ENCODE data around the gene RIT2.

Gene RIT2

DNA sequence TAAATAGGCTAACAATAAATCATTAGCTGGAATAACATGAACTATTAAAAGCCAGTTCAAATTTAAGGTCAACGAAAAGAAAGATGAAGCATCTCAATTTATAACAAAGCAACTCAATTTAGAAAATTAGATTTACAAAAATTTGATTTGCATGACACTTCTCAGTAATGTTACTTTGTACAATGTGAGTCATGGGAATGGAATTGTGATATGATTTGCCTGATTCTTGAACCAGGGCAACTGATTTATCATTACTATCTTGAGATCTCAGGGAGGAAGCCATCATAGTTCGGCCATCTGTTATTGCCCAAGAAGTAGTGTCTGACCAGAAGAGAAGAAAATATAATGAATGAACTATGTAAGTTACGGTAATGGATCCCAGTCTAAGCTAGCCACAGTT lies 193.1 kb downstream of the RIT2 start:
- DNase-seq: no peak

GRCh38 chr18:42921226-42921737 lies 194.2 kb downstream of the RIT2 start:
- no peak for DNase-seq

DNA sequence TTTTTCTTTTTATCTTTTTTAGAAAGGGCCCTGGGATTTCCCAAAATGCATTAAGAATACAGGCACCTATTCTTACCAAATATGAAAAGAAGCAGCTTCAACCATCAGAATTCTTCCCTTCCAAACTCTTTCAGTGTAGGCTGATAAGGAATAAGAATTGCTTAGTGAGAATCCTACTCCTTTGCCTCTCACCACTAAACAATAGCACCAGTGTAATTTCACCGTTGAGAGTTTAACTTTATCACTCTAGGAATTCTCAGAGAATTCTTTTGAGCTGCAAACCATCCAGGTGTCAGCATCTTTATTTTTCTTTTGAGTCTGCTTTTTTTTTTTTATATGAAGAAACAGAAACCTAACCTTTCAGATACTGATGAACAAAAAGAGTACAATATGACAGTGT lies 194.9 kb downstream of the RIT2 start:
- no peak for DNase-seq

DNA sequence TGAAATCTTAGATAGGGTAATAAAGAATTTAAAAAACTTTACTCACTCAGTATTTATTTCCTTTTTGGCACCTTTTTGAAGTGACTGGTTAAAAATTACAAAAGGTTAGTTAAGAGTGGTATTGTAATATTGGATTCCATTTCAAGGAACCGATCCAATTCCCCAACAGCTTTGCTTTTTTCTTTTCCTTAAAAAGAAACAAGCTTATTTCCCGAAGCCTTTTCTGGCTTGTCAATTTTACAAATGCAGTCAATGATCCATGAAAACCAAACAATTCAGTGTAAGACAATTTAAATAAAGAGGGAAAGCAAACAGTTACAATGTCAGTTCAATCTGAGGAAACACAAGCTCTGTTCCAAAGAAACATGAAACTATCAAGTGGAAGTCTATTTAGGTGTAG lies 200.2 kb downstream of the RIT2 start:
- no peak for DNase-seq

- no peak for DNase-seq
These were observed 201.0 kb downstream of the RIT2 start for GRCh38 chr18:42914476-42914875.

GRCh38 chr18:42909095-42909494 lies 206.4 kb downstream of the RIT2 start:
- DNase-seq: no peak

- no peak for DNase-seq
These were observed 208.7 kb downstream of the RIT2 start for GRCh38 chr18:42906761-42907160.

- DNase-seq: no peak
These were observed 214.3 kb downstream of the RIT2 start for GRCh38 chr18:42901161-42901560.

DNA sequence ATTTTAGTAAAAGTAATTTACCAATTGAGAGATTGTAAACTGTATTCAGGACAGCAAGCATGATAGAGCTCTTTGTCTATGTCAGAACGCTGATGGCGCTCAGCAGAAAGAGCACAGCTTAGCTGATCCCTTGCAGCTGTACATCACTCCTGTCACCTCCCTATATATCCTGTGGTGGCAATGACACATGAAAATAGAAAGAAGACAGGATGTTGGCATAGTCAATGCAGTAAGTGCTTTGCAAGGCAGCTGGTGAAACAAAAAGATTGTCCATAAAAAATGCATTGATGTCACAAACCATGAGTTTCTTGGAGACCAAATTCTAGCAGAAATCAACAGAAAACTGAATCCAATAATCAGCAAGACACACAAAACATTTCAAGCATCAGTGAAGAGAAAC lies 221.5 kb downstream of the RIT2 start:
- no peak for DNase-seq

DNA sequence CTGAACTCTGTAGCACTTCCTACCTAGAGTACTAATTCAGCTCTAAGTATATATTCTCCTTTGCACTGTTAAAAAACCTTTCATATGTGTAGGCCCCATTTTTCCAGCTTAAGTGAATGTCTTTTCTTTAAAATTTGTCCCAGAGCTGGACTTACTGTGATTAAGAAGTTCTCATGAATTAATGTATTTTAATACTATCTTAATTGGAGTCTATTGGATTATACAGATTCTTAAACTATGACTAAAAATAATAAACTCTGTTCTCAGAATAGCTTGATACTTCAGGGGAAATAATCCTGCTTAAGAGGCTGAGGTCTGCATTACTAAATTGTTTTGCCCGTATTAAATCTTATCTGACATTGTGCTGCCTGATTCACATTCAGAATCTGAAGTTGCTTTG lies 223.3 kb downstream of the RIT2 start:
- no peak for DNase-seq

DNA sequence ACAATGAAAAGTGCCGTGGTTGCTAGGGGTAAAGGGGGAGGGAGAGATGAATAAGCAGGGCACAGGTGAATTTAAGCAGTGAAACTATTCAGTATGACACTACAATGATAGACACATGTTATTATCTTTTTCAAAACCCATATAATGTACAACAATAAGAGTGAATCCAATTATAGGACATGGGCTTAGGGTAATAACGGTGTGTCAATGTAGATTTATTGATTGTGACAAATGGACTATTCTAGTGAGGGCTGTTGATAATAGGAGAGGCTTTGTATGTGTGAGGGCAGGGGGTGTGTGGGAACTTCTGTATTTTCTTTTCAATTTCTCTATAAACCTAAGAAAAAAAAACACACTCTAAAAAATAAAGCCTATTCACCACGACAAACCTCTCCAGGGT lies 223.8 kb downstream of the RIT2 start:
- DNase-seq: no peak

- DNase-seq: no peak
These were observed 232.3 kb downstream of the RIT2 start for GRCh38 chr18:42883169-42883568.

GRCh38 chr18:42882122-42882521 lies 233.4 kb downstream of the RIT2 start:
- DNase-seq: no peak

GRCh38 chr18:42872838-42873237 lies 242.6 kb downstream of the RIT2 start:
- no peak for DNase-seq

DNA sequence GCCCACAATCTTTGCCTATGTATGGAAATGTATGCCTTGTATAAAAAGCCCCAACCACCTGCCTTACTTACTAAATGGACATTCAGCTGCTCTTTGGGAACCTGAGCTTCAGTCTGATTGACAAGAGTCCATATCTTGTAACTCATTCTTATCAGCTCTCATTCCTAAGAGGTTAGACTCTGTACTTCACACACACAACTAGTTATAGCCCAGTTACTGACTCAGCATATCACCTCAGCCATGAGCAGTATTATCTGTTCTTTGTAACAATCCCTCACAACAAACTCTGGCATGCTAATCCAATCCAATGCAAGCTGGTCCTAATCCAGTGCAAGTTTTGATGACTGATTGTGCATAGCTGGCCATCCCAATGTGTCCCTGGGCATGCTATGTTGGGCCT lies 250.6 kb downstream of the RIT2 start:
- DNase-seq: no peak

DNA sequence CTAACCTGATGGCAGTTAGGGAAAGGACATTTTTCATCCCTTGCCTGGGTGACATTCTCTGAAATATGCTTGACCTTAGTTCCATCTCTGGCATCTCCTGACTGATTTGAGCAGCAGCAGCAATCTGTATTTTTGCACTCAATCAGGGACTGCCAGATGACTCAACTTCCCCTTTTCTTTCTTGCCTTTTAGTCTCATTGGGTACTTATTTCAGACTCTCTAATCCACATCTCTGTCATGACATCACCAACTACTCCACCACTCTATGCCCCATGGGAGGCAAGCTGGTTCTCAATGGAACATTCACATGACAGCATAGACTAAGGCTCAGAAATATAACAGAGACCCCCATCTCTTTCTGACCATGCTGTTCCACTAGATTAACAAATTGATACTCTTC lies 254.2 kb downstream of the RIT2 start:
- no peak for DNase-seq

DNA sequence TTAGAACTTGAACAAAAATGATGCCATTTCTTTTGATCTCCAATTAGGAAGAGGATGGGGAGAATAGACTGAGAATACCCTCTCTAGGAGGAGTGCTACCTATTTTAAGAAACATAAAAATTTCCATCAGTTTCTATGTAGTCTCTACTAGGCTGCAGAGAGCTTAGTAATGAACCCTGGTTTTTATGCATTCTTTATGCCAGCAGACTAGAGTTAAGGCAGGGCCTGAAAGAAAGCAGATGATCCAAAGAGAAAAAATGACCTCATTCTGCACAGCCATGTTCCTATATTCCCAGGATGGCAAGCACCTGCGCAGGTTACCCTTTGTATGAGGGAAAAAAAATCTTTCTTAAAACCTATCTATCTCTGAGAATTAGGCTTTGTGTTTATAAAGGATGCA lies 254.9 kb downstream of the RIT2 start:
- no peak for DNase-seq

GRCh38 chr18:42860011-42860410 lies 255.5 kb downstream of the RIT2 start:
- DNase-seq: no peak

DNA sequence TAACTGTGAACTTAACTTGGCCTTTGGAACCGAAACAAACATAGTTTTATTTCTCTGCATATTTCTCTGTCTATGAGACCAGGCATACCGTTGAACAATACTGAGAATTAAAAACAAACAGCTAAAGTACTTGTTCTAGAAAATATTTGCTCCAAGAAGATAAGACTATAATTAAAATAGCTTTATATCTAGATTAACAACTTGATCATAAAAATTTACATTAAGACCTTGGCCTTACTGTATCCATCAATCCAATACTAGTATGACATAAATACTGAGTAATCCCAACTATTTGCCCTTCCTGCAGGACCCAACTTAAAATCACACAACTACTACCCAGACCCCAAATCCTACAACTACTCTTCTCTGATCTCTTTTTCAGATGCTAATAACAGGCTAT lies 260.9 kb downstream of the RIT2 start:
- DNase-seq: no peak

- DNase-seq: no peak
These were observed 265.1 kb downstream of the RIT2 start for GRCh38 chr18:42850174-42851083.

DNA sequence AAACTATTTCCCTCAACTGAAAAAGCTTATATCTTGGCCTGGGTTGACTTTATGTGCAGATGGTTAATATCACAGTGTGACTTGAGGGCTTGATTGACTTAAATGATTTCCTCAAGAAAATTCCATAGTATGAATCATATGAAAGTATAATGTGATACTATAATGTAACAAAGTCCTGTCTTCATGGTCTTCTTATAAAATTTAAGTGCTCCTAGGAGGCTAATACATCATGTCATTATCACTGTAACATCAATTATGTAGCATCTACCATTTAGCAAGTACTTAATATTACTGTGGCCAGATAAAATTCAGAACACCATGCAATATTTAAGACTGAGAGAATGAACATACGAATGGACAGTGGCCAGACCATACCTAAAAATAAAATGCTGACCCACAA lies 276.1 kb downstream of the RIT2 start:
- DNase-seq: no peak

- no peak for DNase-seq
These were observed 276.8 kb downstream of the RIT2 start for GRCh38 chr18:42838546-42839145.

DNA sequence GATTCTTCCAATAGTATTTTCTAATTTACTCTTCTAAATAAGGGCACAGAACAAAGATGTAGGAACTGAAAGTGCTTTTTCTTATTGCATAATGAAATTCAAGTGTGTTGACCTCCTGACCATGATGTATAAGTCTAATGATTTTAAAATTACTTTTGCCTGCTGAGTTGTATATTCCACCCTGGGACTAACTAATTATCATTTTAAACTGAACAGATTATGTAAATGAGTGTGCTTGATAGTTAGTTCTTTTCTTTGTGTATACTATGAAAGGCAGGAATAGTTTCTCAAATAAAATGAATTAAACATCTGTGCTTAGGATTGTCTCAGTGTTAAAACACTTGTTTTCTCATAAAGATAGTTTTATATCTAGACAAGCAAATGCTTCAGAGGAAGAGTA lies 284.5 kb downstream of the RIT2 start:
- no peak for DNase-seq

GRCh38 chr18:42828881-42829280 lies 286.6 kb downstream of the RIT2 start:
- no peak for DNase-seq

DNA sequence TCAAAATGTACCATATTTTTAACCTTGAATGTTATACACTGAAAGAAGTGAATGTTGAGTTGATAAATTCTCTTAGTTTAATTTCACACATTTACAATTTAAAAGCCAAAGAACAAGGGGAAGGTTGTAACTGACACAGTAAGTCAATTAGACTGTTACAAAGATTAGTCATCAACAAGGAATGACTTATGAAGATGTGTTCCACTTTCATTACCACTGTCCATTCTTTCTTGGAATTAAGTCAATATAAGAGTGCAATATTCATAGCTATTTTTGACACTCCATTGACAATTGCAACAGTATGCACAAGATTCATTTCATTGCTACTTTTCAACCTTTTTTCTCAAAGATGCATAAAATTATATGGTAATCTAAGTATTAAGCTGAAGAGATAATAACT lies 291.3 kb downstream of the RIT2 start:
- DNase-seq: no peak

Data from hematopoietic multipotent progenitor cell treated with erythropoietin and hydrocortisone succinate and interleukin-3 and kit ligand, for 8 days (in vitro differentiated cells).